ENCODE results near the gene ARMC2.

Gene ARMC2

DNA sequence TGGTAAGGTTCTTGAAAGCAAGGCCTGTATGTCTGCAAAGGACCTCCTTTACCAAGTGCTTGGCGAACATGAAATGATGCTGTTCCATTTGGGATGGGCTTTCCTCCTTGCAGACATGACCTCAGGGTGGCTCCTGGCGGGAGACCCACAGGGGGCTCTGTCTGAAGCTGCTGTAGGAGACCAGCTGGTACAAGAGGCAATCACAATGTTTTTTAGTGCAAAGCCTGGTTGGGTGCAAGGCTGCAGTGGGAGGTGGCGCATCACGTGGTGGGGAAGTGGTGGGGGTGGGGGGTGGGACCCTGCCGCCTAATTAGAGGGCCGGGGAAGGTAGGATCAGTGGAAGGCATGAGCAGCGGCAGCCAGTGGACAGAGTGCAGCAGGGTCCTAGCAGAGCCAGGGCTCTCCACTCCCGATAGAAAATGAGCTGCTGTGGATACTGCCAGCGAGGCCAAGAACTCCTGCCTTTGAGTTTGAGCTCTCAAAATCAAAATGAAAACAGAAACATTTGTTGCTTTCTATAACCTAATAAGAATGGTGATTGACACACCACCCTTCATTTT is 9.1 kb upstream of the ARMC2 start:
- DNase-seq (ENCODE audit: low read depth, low spot score) = no peak
- TF ChIP-seq, protein P1, sequence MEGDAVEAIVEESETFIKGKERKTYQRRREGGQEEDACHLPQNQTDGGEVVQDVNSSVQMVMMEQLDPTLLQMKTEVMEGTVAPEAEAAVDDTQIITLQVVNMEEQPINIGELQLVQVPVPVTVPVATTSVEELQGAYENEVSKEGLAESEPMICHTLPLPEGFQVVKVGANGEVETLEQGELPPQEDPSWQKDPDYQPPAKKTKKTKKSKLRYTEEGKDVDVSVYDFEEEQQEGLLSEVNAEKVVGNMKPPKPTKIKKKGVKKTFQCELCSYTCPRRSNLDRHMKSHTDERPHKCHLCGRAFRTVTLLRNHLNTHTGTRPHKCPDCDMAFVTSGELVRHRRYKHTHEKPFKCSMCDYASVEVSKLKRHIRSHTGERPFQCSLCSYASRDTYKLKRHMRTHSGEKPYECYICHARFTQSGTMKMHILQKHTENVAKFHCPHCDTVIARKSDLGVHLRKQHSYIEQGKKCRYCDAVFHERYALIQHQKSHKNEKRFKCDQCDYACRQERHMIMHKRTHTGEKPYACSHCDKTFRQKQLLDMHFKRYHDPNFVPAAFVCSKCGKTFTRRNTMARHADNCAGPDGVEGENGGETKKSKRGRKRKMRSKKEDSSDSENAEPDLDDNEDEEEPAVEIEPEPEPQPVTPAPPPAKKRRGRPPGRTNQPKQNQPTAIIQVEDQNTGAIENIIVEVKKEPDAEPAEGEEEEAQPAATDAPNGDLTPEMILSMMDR (IDR thresholded peaks at IDR 0.05; ENCODE audit: low read depth, low read length) = no peak
- no peak overlapping the region for H3K4me3 ChIP-seq (ENCODE audit: low read depth, low read length)
- in situ Hi-C loops (cut with HindIII; ENCODE audit: low sequenced_read_pairs) = no loop called here

DNA sequence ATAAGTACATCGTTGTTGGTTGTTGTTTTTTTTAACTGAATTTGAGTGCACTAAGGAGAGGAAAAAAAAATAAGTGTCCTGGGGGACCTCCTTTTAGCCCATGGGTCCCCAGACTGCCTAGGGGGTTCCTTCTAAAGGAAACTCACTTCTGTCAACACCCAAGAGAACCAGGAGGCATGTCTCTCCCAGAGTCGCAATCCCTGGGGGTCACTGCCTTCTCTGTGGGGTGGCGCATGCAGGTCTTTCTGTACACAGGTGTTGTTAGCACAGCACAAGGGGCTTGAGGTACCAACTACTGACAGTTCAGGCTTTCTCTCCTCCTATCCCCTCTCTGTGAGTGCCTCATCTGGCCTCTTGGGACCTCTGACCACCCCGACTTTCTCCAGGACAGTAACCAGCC is 7.3 kb upstream of the ARMC2 start:
- in situ Hi-C loops (cut with HindIII; ENCODE audit: low sequenced_read_pairs) = no loop called here
- no peak for DNase-seq (ENCODE audit: low read depth, low spot score)
- no peak overlapping the region for H3K4me3 ChIP-seq (ENCODE audit: low read depth, low read length)
- TF ChIP-seq, protein P1 (IDR thresholded peaks at IDR 0.05; ENCODE audit: low read depth, low read length) = no peak

DNA sequence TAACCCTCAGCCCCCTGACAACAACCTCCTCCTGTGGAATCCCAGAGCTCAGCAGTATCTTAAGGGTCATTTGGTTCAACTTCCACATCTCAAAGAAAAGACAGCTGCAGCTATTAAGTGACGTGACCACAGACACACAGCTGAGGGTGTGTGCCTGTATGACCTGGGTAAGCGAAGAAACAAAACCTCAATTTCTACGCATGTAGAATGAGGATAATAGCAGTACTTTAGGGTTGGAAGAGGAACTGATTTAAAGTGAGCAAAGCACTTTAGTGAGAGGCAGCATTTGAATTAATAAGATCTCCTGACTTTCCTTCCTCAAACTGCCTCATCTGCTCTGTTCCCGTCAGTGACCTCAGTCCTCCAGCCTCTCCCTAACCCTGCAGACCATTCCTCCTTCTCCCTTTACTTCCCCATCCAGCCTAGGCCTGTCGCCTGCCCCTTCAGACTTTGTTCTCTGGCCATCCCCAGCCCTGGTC is 6.8 kb upstream of the ARMC2 start:
- H3K4me3 ChIP-seq (ENCODE audit: low read depth, low read length) = no peak overlapping the region
- DNase-seq (ENCODE audit: low read depth, low spot score) = no peak
- TF ChIP-seq, protein P1 (IDR thresholded peaks at IDR 0.05; ENCODE audit: low read depth, low read length) = no peak
- in situ Hi-C loops (cut with HindIII; ENCODE audit: low sequenced_read_pairs) = no loop called here

DNA sequence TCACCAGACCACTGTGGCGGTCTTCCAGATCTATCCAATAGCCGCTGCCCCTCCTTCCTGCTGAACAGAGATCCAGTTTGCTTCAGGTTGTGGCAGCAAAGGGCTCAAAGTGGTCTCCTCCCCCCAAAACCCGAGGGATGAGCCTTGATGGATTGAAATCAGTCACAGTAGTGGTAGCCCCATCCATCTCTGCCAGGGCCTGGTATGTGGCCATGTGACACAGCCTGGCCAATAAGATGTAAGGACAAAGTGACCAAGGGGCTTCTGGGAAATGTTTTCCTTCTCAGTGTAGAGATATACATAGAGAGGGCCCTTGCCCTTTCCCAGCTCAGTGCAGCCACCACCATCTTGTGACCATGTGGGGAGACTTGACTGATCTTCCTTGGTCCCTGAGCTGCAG is 4.1 kb upstream of the ARMC2 start:
- DNase-seq (ENCODE audit: low read depth, low spot score) = no peak
- in situ Hi-C loops (cut with HindIII; ENCODE audit: low sequenced_read_pairs) = no loop called here
- no peak overlapping the region for H3K4me3 ChIP-seq (ENCODE audit: low read depth, low read length)
- TF ChIP-seq, protein P1 (IDR thresholded peaks at IDR 0.05; ENCODE audit: low read depth, low read length) = no peak

DNA sequence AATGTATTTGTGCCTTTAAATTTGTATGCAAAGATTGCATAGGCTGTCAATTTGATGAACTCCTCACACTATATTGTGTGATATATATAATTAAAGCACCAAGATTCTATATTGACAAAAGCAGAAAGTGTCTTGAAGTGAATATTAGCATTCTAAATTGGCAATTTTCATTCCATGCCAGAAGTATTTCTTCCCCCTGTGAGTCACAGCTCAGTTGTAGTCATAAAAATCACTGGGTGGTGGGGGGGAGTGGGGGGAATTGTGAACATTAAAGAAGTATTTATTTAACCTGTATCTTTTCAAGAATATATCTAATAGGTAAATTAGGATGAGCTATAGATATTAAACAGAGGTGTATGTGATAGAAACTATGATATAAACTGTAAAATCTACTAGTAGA is 3.1 kb upstream of the ARMC2 start:
- no peak overlapping the region for H3K4me3 ChIP-seq (ENCODE audit: low read depth, low read length)
- in situ Hi-C loops (cut with HindIII; ENCODE audit: low sequenced_read_pairs) = no loop called here
- TF ChIP-seq, protein P1 (IDR thresholded peaks at IDR 0.05; ENCODE audit: low read depth, low read length) = no peak
- DNase-seq (ENCODE audit: low read depth, low spot score) = no peak

DNA sequence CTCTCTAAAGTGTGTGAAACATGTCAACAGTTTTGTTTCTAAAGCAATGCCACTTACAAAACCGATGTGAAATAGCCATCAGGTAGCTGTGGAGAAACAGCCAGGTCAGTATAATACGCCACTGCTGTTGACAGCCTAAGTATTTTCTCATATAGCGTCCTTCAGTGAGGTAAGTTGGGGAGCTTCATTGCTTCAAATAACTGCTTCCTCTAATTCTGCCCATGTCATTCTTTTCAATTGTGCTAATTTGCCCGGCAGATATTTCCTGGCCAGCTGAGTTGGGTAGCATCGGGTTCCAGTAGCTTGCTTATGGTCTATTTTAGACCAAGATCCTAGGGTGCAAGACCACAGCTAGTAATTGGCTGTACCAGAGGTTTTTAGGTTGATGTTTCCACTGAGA is 2.1 kb upstream of the ARMC2 start:
- TF ChIP-seq, protein P1 (IDR thresholded peaks at IDR 0.05; ENCODE audit: low read depth, low read length) = no peak
- DNase-seq (ENCODE audit: low read depth, low spot score) = no peak
- in situ Hi-C loops (cut with HindIII; ENCODE audit: low sequenced_read_pairs) = no loop called here
- no peak overlapping the region for H3K4me3 ChIP-seq (ENCODE audit: low read depth, low read length)

DNA sequence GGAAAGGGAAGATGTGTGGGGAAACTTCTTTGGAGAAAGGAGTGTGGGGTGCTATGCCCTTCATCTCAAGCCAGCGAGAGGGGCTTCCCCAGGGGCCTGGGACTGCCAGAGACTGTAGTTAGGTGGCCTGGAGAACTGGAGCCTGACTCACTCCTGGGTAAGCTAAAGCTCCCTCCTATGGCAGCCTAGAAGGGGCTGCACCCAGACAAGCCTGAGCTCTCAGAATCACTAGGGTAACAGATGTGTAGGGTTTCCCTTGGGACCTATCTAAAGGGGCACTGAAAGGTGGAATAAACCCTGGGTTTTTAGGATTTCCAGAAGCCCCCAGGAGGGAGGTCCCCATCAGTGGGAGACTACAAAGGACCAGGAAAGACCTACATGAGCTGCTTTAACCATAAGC is 1.6 kb upstream of the ARMC2 start:
- in situ Hi-C loops (cut with HindIII; ENCODE audit: low sequenced_read_pairs) = no loop called here
- TF ChIP-seq, protein P1 (IDR thresholded peaks at IDR 0.05; ENCODE audit: low read depth, low read length) = no peak
- no peak overlapping the region for H3K4me3 ChIP-seq (ENCODE audit: low read depth, low read length)
- DNase-seq (ENCODE audit: low read depth, low spot score) = no peak

All from astrocyte of the spinal cord (primary cell).